HG03103 (cell line): Measurements from ENCODE around the gene ST3GAL5.

Experiments used
- ATAC-seq: cut with Tn5 transposase; IDR thresholded peaks from one replicate; pipeline ENCODE4 v1.9.1; 2021; ENCODE audit warnings: low read depth; ENCODE audit not compliant: unreplicated experiment

The ST3GAL5 gene

GRCh38 chr2:85793584-85793983 is 95.2 kb downstream of the ST3GAL5 start:
- ATAC-seq: no peak

- ATAC-seq: no peak
Observed at GRCh38 chr2:85792783-85793441, 95.9 kb downstream of the ST3GAL5 start.

- ATAC-seq: no peak
Observed at GRCh38 chr2:85791704-85792565, 96.9 kb downstream of the ST3GAL5 start.

GRCh38 chr2:85790499-85791188 is 98.1 kb downstream of the ST3GAL5 start:
- ATAC-seq: no peak

GRCh38 chr2:85790032-85790431 is 98.8 kb downstream of the ST3GAL5 start:
- no peak for ATAC-seq

GRCh38 chr2:85789271-85789670 is 99.5 kb downstream of the ST3GAL5 start:
- ATAC-seq: no peak

GRCh38 chr2:85788603-85789002 is 100.2 kb downstream of the ST3GAL5 start:
- no peak for ATAC-seq

GRCh38 chr2:85787981-85788340 is 100.8 kb downstream of the ST3GAL5 start:
- no peak for ATAC-seq

GRCh38 chr2:85787282-85787980 is 101.4 kb downstream of the ST3GAL5 start:
- no peak for ATAC-seq
